HG02943 (cell line): Measurements from ENCODE around the gene HSBP1L1.

ENCODE experiments used
- ATAC-seq: cut with Tn5 transposase; IDR thresholded peaks from one replicate; pipeline ENCODE4 v1.9.1; 2021; ENCODE audit warnings: mild to moderate bottlenecking, low read depth, moderate library complexity; ENCODE audit not compliant: unreplicated experiment

The HSBP1L1 gene

GRCh38 chr18:79964330-79965118 lies at the start of gene HSBP1L1:
TSS of gene HSBP1L1 (plus strand) at chr18:79964643. CDS start at chr18:79964736, 93 bp downstream.
- peak; percentile 59 for ATAC-seq

GRCh38 chr18:79915161-79916127 lies 49.0 kb upstream of the HSBP1L1 start:
- no peak for ATAC-seq

DNA sequence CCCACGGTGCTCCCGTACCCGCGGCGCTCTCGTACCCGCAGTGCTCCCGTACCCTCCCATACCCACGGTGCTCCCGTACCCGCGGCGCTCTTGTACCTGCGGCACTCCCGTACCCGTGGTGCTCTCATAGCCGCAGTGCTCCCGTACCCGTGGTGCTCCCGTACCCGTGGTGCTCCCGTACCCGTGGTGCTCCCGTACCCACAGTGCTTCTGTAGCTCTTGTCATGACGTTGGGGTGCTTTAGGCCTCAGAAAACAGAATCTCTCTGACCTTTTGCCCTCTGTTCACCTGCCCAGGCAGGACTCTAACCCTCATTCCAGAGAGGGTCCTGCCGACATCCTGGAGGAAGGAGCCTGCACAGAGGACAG lies 48.3 kb upstream of the HSBP1L1 start:
- no peak for ATAC-seq

GRCh38 chr18:79916546-79917168 lies 47.8 kb upstream of the HSBP1L1 start:
- no peak for ATAC-seq

DNA sequence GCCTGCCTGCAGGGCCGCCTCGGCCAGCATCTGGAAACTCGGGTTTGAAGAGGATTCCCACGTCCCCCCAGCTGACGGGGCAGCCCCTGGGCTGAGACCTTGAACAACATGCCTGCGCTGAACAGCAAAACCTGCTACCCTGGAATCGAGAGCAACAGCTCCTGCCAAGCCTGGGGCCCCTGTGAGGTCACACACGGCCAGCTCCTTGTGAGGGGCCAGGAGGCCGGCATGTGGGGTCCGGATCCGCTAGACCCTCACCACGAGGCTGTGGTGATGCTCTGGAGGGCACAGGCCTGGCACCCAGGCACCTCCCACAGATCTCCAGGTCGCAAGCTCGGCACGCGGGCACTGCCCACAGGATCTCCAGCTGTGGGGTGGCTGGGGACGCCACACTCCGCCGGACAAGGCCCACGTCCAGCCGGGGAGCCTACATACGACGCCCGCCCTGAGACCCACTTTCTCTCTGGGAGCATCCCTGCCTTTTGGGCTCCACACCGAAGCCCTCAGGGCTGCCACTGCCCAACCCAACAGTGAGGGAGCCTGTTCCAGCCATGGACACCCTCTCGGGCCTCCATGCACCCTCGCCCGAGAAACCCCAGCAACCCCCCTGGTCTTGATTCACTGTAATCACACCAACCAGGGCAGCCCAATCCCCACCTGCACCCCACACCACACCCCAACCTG lies 47.1 kb upstream of the HSBP1L1 start:
- no peak for ATAC-seq

- ATAC-seq, result no peak
These were observed 46.4 kb upstream of the HSBP1L1 start for GRCh38 chr18:79917853-79918614.

DNA sequence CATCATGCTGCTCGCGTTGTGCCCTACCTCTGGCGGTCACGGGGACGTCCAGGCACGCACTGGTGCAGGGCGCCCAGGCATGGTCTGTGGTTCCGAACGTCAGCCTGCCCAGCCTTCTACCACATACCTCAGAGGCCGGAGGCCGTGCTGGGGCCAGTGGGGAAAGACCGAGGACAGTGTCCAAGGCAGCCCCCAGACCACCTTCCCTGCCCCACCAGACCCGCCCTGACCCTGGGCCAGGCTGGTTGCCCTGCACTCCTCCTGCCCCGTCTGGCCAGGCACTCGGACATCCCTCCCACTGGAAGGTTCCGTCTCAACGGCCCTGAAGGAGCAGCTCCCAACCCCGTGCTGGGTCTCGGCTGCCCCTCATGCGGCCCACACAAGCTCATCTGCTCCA lies 45.8 kb upstream of the HSBP1L1 start:
- ATAC-seq, result no peak

DNA sequence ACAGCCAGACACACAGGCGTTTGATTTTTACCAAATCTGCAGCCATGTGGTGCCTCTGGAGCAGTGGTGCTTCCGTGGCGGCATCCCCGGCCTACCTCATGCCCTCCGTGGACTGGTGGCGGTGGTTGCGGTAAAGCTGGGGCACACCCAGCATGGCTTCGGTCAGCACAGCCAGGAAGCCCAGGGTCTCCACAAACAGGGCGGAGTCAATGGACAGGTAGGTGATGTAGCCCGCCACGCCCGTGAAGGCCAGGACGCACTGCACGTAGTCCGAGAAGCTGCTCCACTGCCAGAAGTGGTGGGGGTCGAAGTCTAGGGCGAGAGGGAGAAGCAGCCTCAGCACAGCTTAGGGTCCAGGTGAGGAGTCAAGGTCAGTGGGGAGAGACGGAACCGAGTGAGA lies 45.4 kb upstream of the HSBP1L1 start:
- no peak for ATAC-seq

- no peak for ATAC-seq
These were observed 42.2 kb upstream of the HSBP1L1 start for GRCh38 chr18:79921984-79922965.

- ATAC-seq, result no peak
These were observed 41.5 kb upstream of the HSBP1L1 start for GRCh38 chr18:79922971-79923411.

DNA sequence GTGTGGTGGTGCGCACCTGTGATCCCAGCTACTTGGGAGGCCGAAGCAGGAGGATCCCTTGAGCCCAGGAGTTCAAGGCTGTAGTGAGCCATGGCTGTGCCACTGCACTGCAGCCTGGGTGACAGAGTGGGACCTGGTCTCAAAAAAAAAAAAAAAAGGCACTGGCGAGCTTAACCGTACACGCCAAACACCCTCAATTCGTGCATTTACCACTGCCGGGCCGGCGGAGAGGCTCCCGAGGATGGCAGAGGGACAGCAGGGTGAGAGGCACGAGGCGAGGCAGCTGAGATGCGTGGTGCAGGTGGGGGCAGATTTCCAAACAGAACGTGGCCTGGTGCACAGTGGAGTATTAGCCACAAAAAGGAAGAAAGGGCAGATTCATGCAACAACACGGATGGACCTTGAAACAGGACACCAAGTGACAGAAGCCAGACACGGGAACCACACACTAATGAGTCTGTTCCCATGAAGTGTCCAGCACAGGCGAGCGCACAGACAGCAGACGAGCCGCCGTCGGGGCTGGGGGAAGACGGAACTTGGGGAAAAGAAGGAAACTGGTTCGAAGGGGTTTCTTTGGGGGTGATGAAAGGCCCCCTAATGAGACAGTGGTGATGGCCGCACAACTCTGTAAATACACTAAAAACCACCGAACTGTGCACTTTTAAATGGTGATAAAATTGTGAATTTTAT lies 40.4 kb upstream of the HSBP1L1 start:
- ATAC-seq, result no peak

DNA sequence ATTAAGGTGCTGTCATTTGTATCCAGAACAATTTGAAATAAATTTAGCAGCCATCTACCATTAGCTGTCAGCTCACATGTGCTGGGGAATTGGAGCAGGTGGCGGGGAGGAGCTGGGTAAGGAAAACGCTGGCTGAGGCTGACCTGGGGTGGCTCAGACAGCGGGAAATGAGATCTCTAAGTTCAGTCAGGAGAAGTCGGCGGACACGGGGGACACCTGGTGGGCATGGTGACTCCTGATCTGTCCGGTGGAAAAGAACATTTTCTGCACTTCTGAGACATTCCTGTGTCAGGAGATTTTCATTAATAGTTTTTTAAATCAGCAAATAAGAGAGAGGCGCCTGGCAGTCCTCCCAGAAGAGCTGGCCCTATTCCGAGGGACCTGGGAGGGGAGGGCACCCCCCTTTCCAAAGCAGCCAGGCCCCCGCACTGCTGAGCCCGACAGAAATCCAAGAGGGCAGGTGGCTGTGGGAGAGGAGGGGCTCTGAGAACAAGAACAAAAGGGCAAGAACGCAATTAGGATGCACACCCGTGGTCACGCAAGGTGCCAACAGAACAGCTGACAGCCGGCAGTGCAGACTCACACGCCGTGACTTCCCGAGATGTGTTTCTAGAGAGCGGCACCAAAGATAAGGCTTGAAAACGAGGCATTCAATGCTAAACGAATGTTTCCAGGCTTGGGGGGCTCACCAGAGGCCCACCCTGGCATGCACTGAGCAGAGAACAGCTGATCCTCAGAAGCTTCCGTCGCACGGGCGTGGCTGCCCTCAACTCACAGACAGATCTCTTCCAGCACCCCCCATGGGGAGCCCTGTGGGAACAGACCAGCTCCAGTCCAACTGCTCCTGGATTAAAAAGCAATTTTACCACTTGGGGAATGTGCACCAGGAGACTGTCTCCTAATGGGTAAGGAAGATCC lies 39.4 kb upstream of the HSBP1L1 start:
- no peak for ATAC-seq

DNA sequence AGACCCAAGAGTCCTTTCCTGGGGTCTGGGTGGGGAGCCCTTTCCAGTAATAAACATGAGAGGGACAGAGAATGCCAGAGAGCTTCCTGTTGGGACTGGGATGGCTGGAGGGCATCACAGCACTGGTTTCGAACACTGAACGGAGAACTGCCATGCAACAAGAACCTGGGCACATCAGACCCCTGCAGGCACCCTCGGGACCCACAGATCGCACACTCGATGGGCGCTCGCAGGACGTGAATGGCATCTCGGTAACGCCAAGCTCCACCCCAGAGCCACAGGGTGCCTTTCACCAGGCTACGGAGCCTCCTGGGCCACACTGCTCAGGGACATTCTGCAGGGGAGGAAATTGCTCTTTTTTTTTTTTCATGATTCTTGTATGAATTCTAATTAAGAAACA lies 38.1 kb upstream of the HSBP1L1 start:
- no peak for ATAC-seq

- no peak for ATAC-seq
These were observed 37.5 kb upstream of the HSBP1L1 start for GRCh38 chr18:79926715-79927606.

- ATAC-seq, result no peak
These were observed 36.6 kb upstream of the HSBP1L1 start for GRCh38 chr18:79927607-79928562.
